Osteoblast (primary cell): ENCODE measurements around the gene PAX9. TPM values are rescaled to one million over a fixed set of nuclear protein-coding genes. Genes with fewer than 3 reads are reported as not detected.

Experiments used
- DNase-seq: peaks from one replicate; pipeline ENCODE4 v3.0.0; 2011; ENCODE audit warnings: low spot score, mixed read lengths; ENCODE audit not compliant: insufficient read length; ENCODE audit errors: missing footprints
- H2AFZ ChIP-seq: 2 replicates; pipeline ENCODE4 v1.6.0; 2011; ENCODE audit warnings: mild to moderate bottlenecking, low read length
- H3K27ac ChIP-seq: 2 replicates; pipeline ENCODE4 v1.5.1; 2011; ENCODE audit warnings: mild to moderate bottlenecking, low read depth, low read length, moderate library complexity
- H3K27me3 ChIP-seq: 2 replicates; pipeline ENCODE4 v1.6.0; 2012; ENCODE audit warnings: mild to moderate bottlenecking, control low read depth, inconsistent platforms, low read length, moderate library complexity; ENCODE audit not compliant: insufficient read depth
- H3K36me3 ChIP-seq: 2 replicates; pipeline ENCODE4 v1.5.1; 2011; ENCODE audit warnings: mild to moderate bottlenecking, low read length, control low read depth, moderate library complexity; ENCODE audit not compliant: insufficient read depth
- H3K4me1 ChIP-seq: 2 replicates; pipeline ENCODE4 v1.5.1; 2011; ENCODE audit warnings: mild to moderate bottlenecking, low read length, control low read depth, moderate library complexity; ENCODE audit not compliant: insufficient read depth
- H3K4me2 ChIP-seq: 2 replicates; pipeline ENCODE4 v1.6.0; 2011; ENCODE audit warnings: mild to moderate bottlenecking, low read length; ENCODE audit not compliant: insufficient read depth
- H3K4me3 ChIP-seq: fragments of 200-600 bp; sonication (generic); 3 replicates; pipeline ENCODE4 v1.5.1; 2012; ENCODE audit warnings: mild to moderate bottlenecking, low read length, inconsistent platforms; ENCODE audit not compliant: insufficient read depth
- H3K79me2 ChIP-seq: 2 replicates; pipeline ENCODE4 v1.6.0; 2012; ENCODE audit warnings: mild to moderate bottlenecking, low read length, control low read depth, inconsistent platforms; ENCODE audit not compliant: insufficient read depth
- H3K9me3 ChIP-seq: 2 replicates; pipeline ENCODE4 v1.5.1; 2011; ENCODE audit warnings: low read depth, low read length, control low read depth
- H4K20me1 ChIP-seq: 2 replicates; pipeline ENCODE4 v1.6.0; 2012; ENCODE audit warnings: mild to moderate bottlenecking, low read length, control low read depth; ENCODE audit not compliant: insufficient read depth
- CTCF ChIP-seq: IDR thresholded peaks from 2 replicates; pipeline ENCODE4 v1.5.1; 2011; ENCODE audit warnings: mild to moderate bottlenecking, low read depth, low read length, moderate library complexity; ENCODE audit errors: extremely low read depth
- total RNA-seq: library from RNA; depleted of rRNA; stranded (reverse); fragments of >200 nt; gene quantifications from 2 replicates; pipeline ENCODE4 v1.2.3, GENCODE V29; 2012

PAX9 gene
- total RNA-seq, 1 donor = under 0.01 TPM

GRCh38 chr14:36619853-36620252 lies 41.8 kb upstream of the PAX9 start:
- no peak for DNase-seq
- Histone ChIP-seq H3K4me3 (no peak overlapping the region), H4K20me1 (no peaks in the 10 kb centered on the region), H3K36me3 (no peaks in the 10 kb centered on the region), H3K79me2 (no peaks in the 10 kb centered on the region), H3K4me2 (no peak overlapping the region), H3K27me3 (no peaks in the 10 kb centered on the region), H3K4me1 (no peaks in the 10 kb centered on the region), H3K9me3 (no peaks in the 10 kb centered on the region), H3K27ac (no peak overlapping the region), H2AFZ (no peak overlapping the region)
- no peak for TF ChIP-seq CTCF

- Histone ChIP-seq H3K36me3 (no peaks in the 10 kb centered on the region), H3K4me1 (no peaks in the 10 kb centered on the region), H3K9me3 (no peaks in the 10 kb centered on the region), H3K79me2 (no peaks in the 10 kb centered on the region), H3K27me3 (no peaks in the 10 kb centered on the region), H4K20me1 (no peaks in the 10 kb centered on the region), H3K27ac (no peak overlapping the region), H2AFZ (no peak overlapping the region), H3K4me3 (no peak overlapping the region), H3K4me2 (no peak overlapping the region)
- TF ChIP-seq CTCF = no peak
- no peak for DNase-seq
Measured at GRCh38 chr14:36625014-36625413, 36.6 kb upstream of the PAX9 start.

- H3K27ac ChIP-seq = no peak overlapping the region
- H2AFZ ChIP-seq = peak overlapping the region; percentile 62
- H4K20me1 ChIP-seq = no peaks in the 10 kb centered on the region
- H3K36me3 ChIP-seq = no peaks in the 10 kb centered on the region
- no peak overlapping the region for H3K4me3 ChIP-seq
- no peaks in the 10 kb centered on the region for H3K9me3 ChIP-seq
- no peaks in the 10 kb centered on the region for H3K79me2 ChIP-seq
- DNase-seq = no peak
- H3K4me1 ChIP-seq = no peaks in the 10 kb centered on the region
- H3K27me3 ChIP-seq = no peaks in the 10 kb centered on the region
- H3K4me2 ChIP-seq = no peak overlapping the region
- TF ChIP-seq CTCF = no peak
Measured at GRCh38 chr14:36625436-36625835, 36.2 kb upstream of the PAX9 start.

- peak overlapping the region; percentile 68 for H2AFZ ChIP-seq
- no peak overlapping the region for H3K4me2 ChIP-seq
- no peaks in the 10 kb centered on the region for H3K36me3 ChIP-seq
- no peaks in the 10 kb centered on the region for H3K27me3 ChIP-seq
- no peak for TF ChIP-seq CTCF
- H3K4me1 ChIP-seq = no peaks in the 10 kb centered on the region
- no peak for DNase-seq
- H3K4me3 ChIP-seq = no peak overlapping the region
- H3K27ac ChIP-seq = no peak overlapping the region
- H3K79me2 ChIP-seq = no peaks in the 10 kb centered on the region
- no peaks in the 10 kb centered on the region for H4K20me1 ChIP-seq
- H3K9me3 ChIP-seq = no peaks in the 10 kb centered on the region
Measured at GRCh38 chr14:36626151-36626550, 35.5 kb upstream of the PAX9 start.
